NB4 (cell line): ENCODE results near the gene BMAL2.

Experiments used
- CTCF ChIP-seq: IDR thresholded peaks from one replicate; pipeline ENCODE4 v1.5.1; 2012; ENCODE audit warnings: low read depth, low read length
- POLR2A ChIP-seq: IDR thresholded peaks from 2 replicates; pipeline ENCODE4 v1.6.1; 2011; ENCODE audit warnings: mild to moderate bottlenecking; ENCODE audit not compliant: insufficient read length; ENCODE audit errors: extremely low read depth

- no peak for TF ChIP-seq POLR2A
- TF ChIP-seq CTCF = no peak
Observed at GRCh38 chr12:27347779-27348178, 15.1 kb downstream of the BMAL2 start.
